ENCODE results near the gene HBD. TPM values are rescaled to one million over a fixed set of nuclear protein-coding genes. Genes with fewer than 3 reads are reported as not detected.

The HBD gene
- total and polyA plus RNA-seq, 9 of the 15 experiments (the other 6 are each of a cell fraction or from before 2014, with no cell fraction given), result 11.8 to 169 (median 36.0) TPM

GRCh38 chr11:5224538-5225479 lies 9.5 kb downstream of the HBD start (continued):
- TF ChIP-seq MNT (conservative IDR thresholded peaks at IDR 0.05) (no peak), E2F6 (IDR thresholded peaks at IDR 0.05; ENCODE audit: borderline replicate concordance in 1 of 2, extremely low read depth in 1 of 2, insufficient read depth in 1 of 2, insufficient read length in 1 of 2, low read depth in 1 of 2, low read length in 1 of 2, poor library complexity in 1 of 2, severe bottlenecking in 1 of 2) (no peak), STAT5A (IDR thresholded peaks at IDR 0.05; ENCODE audit: borderline replicate concordance, low read length) (no peak), ZBTB7A (IDR thresholded peaks at IDR 0.05; ENCODE audit: borderline replicate concordance, control insufficient read depth, low read depth, low read length) (no peak), ZBTB49 (CRISPR knock-in tag; IDR thresholded peaks at IDR 0.05; ENCODE audit: borderline replicate concordance) (no peak), NCOA4 (IDR thresholded peaks at IDR 0.05; ENCODE audit: partially characterized antibody) (no peak), MYNN (IDR thresholded peaks at IDR 0.05) (no peak), MYNN (CRISPR knock-in tag; IDR thresholded peaks at IDR 0.05) (no peak), TRIM28 (IDR thresholded peaks at IDR 0.05) (no peak), ATF1 (CRISPR knock-in tag; IDR thresholded peaks at IDR 0.05) (no peak), ATF1 (tag; IDR thresholded peaks at IDR 0.05) (no peak), CBFA2T2 (conservative IDR thresholded peaks at IDR 0.05) (peak; percentile 60), ZFP91 (CRISPR knock-in tag; IDR thresholded peaks at IDR 0.05) (no peak), ZNF766 (CRISPR knock-in tag; conservative IDR thresholded peaks at IDR 0.05) (no peak), ZNF75A (CRISPR knock-in tag; IDR thresholded peaks at IDR 0.05) (no peak), TEAD4 (IDR thresholded peaks at IDR 0.05; ENCODE audit: low read length) (peak; percentile 67), TEAD4 (CRISPR knock-in tag; IDR thresholded peaks at IDR 0.05; ENCODE audit: borderline replicate concordance) (no peak), NCOA1 (IDR thresholded peaks at IDR 0.05; ENCODE audit: low read depth) (no peak), CHD2 (IDR thresholded peaks at IDR 0.05; ENCODE audit: low read depth, low read length) (no peak), DLX4 (CRISPR knock-in tag; IDR thresholded peaks at IDR 0.05) (no peak), ARHGAP35 (IDR thresholded peaks at IDR 0.05; ENCODE audit: partially characterized antibody) (no peak), TAL1 (IDR thresholded peaks at IDR 0.05) (peak; percentile 59; the same call in 1 of the 2 replicates)

All from K562 (cell line).